Measurements from ENCODE around the gene HELLS. TPM values are rescaled to one million over a fixed set of nuclear protein-coding genes. Genes with fewer than 3 reads are reported as not detected.

Gene HELLS
- total and polyA plus RNA-seq, 10 of the 15 experiments (the other 5 are each of a cell fraction or from before 2014, with no cell fraction given), result 33.9 to 159 (median 123) TPM

- SMC1A ChIA-PET (ENCODE audit: uncharacterized antibody, unreplicated experiment), result interaction anchor here (0.8 to 1.4 kb wide), 4 partner anchors 9 to 26 kb away, joined by 3 to 4 read pairs (median 3); no protein-coding TSS in a partner anchor
- Histone ChIP-seq H3K4me1 (ENCODE audit: control insufficient read depth, insufficient read depth, low read length) (peaks cover 6% of the 10 kb centered on the region), H3K27ac (ENCODE audit: control insufficient read depth, insufficient read depth) (peak overlapping the region; percentile 40; the same call in 1 of the 2 replicates), H3K36me3 (ENCODE audit: control insufficient read depth in 2 of 2, insufficient read depth in 2 of 2, low read length in 1 of 2) (no peaks in the 10 kb centered on the region), H3K27me3 (replicated peaks in 1 of 2; ENCODE audit: control insufficient read depth in 2 of 2, insufficient read depth in 2 of 2, low read length in 1 of 2) (no peaks in the 10 kb centered on the region), H3K79me2 (ENCODE audit: control insufficient read depth, insufficient read depth, low read length) (no peaks in the 10 kb centered on the region), H3K9me3 (replicated peaks; ENCODE audit: control insufficient read depth, insufficient read depth, low read length) (no peaks in the 10 kb centered on the region), H3K9ac (ENCODE audit: control insufficient read depth, insufficient read depth, low read length) (no peak overlapping the region), H3K4me2 (ENCODE audit: control insufficient read depth, insufficient read depth) (peak overlapping the region; percentile 56; the same call in 1 of the 2 replicates), H2AFZ (ENCODE audit: control insufficient read depth, low read depth, low read length) (peak overlapping the region; percentile 25), H3K4me3 (peak overlapping the region; percentile 27; the same call in 1 of the 2 replicates), H4K20me1 (ENCODE audit: control insufficient read depth, insufficient read depth) (no peaks in the 10 kb centered on the region)
- BruUV-seq (replicated peaks), result no TSS peak
- POLR2A ChIA-PET, result no interaction called here
- 1% methylated on average over 4 of the region's 4 CpGs for WGBS (ENCODE audit: insufficient coverage, insufficient replicate concordance, low lambda C conversion rate, missing lambda C conversion rate)
- in situ Hi-C loops (cut with MboI), result no loop called here
- FAIRE-seq, result peak; percentile 65
- DNase-seq (ENCODE audit: low read depth, low spot score), result peak; percentile 26
- CTCF ChIA-PET, result interaction anchor here (1.1 kb wide), 1 partner anchor 52 kb away, joined by 7 read pairs; no protein-coding TSS in a partner anchor
- intact Hi-C loops (cut with micrococcal nuclease; ENCODE audit: unreplicated experiment), result no loop called here
- RAD21 ChIA-PET (ENCODE audit: unreplicated experiment), result interaction anchor here (1.4 kb wide), 1 partner anchor 26 kb away, joined by 3 read pairs; no protein-coding TSS in a partner anchor
- ATAC-seq, result peak; percentile 92
- TF ChIP-seq RUNX3 (IDR thresholded peaks at IDR 0.05; ENCODE audit: low read length), result peak; percentile 35; the same call in 1 of the 2 replicates
- TF ChIP-seq NR2C1 (IDR thresholded peaks at IDR 0.05), result no peak
- peak; percentile 44; the same call in 1 of the 2 replicates for TF ChIP-seq CREM (IDR thresholded peaks at IDR 0.05; ENCODE audit: low read depth)
- TF ChIP-seq, protein P1, sequence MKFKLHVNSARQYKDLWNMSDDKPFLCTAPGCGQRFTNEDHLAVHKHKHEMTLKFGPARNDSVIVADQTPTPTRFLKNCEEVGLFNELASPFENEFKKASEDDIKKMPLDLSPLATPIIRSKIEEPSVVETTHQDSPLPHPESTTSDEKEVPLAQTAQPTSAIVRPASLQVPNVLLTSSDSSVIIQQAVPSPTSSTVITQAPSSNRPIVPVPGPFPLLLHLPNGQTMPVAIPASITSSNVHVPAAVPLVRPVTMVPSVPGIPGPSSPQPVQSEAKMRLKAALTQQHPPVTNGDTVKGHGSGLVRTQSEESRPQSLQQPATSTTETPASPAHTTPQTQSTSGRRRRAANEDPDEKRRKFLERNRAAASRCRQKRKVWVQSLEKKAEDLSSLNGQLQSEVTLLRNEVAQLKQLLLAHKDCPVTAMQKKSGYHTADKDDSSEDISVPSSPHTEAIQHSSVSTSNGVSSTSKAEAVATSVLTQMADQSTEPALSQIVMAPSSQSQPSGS (IDR thresholded peaks at IDR 0.05; ENCODE audit: low read length), result peak; percentile 60; the same call in 1 of the 2 replicates
- TF ChIP-seq HDAC2 (IDR thresholded peaks at IDR 0.05), result no peak
- no peak for TF ChIP-seq ZNF384 (IDR thresholded peaks at IDR 0.05; ENCODE audit: borderline replicate concordance, low read depth, low read length)
- TF ChIP-seq SIX5 (IDR thresholded peaks at IDR 0.05; ENCODE audit: low read depth, low read length, severe bottlenecking), result no peak
- no peak for TF ChIP-seq BRCA1 (IDR thresholded peaks at IDR 0.05; ENCODE audit: low read depth, low read length)
- TF ChIP-seq NFIC (IDR thresholded peaks at IDR 0.05; ENCODE audit: low read depth, low read length), result peak; percentile 67
- no peak for TF ChIP-seq IRF5 (IDR thresholded peaks at IDR 0.05; ENCODE audit: borderline replicate concordance)
- no peak for TF ChIP-seq RAD51 (IDR thresholded peaks at IDR 0.05)
- TF ChIP-seq, protein P2, sequence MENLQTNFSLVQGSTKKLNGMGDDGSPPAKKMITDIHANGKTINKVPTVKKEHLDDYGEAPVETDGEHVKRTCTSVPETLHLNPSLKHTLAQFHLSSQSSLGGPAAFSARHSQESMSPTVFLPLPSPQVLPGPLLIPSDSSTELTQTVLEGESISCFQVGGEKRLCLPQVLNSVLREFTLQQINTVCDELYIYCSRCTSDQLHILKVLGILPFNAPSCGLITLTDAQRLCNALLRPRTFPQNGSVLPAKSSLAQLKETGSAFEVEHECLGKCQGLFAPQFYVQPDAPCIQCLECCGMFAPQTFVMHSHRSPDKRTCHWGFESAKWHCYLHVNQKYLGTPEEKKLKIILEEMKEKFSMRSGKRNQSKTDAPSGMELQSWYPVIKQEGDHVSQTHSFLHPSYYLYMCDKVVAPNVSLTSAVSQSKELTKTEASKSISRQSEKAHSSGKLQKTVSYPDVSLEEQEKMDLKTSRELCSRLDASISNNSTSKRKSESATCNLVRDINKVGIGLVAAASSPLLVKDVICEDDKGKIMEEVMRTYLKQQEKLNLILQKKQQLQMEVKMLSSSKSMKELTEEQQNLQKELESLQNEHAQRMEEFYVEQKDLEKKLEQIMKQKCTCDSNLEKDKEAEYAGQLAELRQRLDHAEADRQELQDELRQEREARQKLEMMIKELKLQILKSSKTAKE (IDR thresholded peaks at IDR 0.05; ENCODE audit: low read depth, poor library complexity, severe bottlenecking), result peak; percentile 40
- no peak for TF ChIP-seq TCF7 (IDR thresholded peaks at IDR 0.05; ENCODE audit: borderline replicate concordance)
- TF ChIP-seq BCLAF1 (IDR thresholded peaks at IDR 0.05), result no peak
- TF ChIP-seq TBL1XR1 (IDR thresholded peaks at IDR 0.05; ENCODE audit: low read depth, low read length), result no peak
- TF ChIP-seq CREB1 (IDR thresholded peaks at IDR 0.05; ENCODE audit: low read depth), result peak; percentile 20; the same call in 1 of the 2 replicates
- no peak for TF ChIP-seq ZSCAN29 (IDR thresholded peaks at IDR 0.05)
- TF ChIP-seq HCFC1 (IDR thresholded peaks at IDR 0.05; ENCODE audit: low read length), result no peak
- TF ChIP-seq JUNB (IDR thresholded peaks at IDR 0.05), result peak; percentile 91
Measured at GRCh38 chr10:94496010-94496409, 49.6 kb upstream of the HELLS start.

Measured in GM12878 (cell line).